Measurements from ENCODE around the gene NPTN. TPM values are rescaled to one million over a fixed set of nuclear protein-coding genes. Genes with fewer than 3 reads are reported as not detected.

Gene NPTN
- total RNA-seq, 4 donors from 2014 or later = 66.9 to 97.5 (median 79.9) TPM

DNA sequence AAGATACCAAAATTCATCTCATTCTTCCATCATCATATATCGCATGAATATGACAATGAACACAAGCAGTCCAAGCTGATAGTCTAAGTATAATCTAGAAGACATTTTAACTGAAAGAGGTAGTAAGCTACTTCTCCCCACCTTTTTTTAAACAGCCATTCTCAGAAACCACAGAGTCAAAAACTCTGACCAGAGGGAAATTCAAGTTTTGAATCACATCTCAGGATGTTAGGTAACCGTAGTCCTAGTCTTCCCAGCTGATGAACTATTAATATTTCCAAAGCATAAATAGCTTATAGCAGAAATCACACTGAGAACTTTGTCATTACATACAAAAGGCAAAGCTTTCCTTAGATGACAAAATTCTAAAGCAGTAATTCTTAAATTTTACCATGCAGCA, 25.8 kb downstream of the NPTN start:
- TF ChIP-seq, protein P1, sequence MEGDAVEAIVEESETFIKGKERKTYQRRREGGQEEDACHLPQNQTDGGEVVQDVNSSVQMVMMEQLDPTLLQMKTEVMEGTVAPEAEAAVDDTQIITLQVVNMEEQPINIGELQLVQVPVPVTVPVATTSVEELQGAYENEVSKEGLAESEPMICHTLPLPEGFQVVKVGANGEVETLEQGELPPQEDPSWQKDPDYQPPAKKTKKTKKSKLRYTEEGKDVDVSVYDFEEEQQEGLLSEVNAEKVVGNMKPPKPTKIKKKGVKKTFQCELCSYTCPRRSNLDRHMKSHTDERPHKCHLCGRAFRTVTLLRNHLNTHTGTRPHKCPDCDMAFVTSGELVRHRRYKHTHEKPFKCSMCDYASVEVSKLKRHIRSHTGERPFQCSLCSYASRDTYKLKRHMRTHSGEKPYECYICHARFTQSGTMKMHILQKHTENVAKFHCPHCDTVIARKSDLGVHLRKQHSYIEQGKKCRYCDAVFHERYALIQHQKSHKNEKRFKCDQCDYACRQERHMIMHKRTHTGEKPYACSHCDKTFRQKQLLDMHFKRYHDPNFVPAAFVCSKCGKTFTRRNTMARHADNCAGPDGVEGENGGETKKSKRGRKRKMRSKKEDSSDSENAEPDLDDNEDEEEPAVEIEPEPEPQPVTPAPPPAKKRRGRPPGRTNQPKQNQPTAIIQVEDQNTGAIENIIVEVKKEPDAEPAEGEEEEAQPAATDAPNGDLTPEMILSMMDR (IDR thresholded peaks at IDR 0.05; ENCODE audit: low read depth) = no peak

DNA sequence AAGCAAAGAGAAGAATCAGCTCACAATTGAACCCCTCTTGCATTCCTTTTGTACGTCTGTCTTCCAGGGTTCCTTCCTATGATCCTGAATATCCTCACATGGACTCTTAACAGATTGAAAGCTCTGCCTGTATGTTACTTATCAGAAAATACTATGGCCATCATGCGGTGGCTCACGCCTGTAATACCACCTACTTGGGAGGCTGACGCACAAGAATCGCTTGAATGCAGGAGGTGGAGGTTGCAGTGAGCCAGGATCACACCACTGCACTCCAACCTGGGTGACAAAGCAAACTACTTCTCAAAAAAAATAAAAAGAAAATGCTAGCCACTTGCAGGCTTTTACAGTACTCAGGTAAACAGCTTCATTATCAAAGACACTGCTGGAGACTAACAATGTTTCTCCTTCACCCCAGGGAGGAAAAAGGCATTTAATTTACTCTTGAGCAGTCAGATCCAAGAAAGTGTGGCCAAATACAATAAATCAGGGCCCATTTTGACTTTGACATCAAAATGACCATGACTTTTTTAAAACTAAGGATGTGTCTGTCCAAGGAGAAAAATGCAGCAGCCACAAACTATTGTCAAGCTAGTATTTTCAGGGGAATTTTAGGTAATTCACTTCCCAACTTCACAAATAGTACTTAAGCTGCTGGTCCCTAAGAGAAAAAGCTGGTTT, 27.3 kb downstream of the NPTN start:
- TF ChIP-seq, protein P1 (IDR thresholded peaks at IDR 0.05; ENCODE audit: low read depth) = no peak

GRCh38 chr15:73604477-73604876, 28.7 kb downstream of the NPTN start:
- TF ChIP-seq, protein P1 (IDR thresholded peaks at IDR 0.05; ENCODE audit: low read depth) = no peak

DNA sequence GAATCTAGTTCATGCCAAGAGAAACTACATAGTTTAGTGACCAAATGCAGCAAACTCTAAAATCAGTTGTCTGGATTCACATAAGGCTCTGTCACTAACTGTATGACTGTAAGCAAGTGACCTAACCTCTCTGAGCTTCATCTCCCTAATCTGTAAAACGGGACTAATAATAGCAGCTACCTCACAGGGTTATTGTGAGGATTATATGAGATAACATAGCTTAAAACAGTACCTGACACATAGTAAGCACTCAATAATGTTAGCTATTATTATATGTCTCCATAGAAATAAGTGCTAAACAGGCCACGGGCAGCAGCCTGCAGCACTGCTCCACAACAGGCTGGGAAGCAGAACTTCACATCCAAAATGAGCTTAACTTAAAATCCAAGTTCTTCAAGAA, 30.2 kb downstream of the NPTN start:
- TF ChIP-seq, protein P1 (IDR thresholded peaks at IDR 0.05; ENCODE audit: low read depth) = no peak

DNA sequence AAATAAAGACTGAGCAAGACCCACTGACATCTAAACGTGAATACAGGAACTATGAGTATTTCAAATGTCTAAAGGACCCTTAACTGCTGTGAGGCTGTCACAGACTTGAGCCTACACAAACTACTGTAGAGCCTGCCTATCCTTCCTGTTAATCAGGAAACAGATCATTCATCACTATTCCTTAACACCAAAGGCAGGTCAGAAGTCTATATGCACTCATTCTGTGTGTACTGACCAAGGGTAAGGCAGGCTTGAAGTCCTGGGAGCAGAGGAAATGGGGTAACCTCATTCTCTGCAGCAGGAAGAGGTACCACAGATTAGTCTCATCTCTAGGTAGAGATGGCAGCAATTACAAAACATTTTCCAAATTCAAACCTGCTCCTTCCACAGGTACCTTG, 30.7 kb downstream of the NPTN start:
- TF ChIP-seq, protein P1 (IDR thresholded peaks at IDR 0.05; ENCODE audit: low read depth) = no peak

- TF ChIP-seq, protein P1 (IDR thresholded peaks at IDR 0.05; ENCODE audit: low read depth) = no peak
Measured at GRCh38 chr15:73601451-73602445, 31.4 kb downstream of the NPTN start.

All from subcutaneous adipose tissue (tissue), 4 donors.